Fibroblast of pulmonary artery (primary cell): ENCODE results near the gene PSTPIP2.

Experiments
- DNase-seq: peaks from one replicate; pipeline ENCODE4 v3.0.0-alpha.2; 2010; ENCODE audit warnings: low read depth
- H3K4me3 ChIP-seq: replicated peaks from 2 replicates; pipeline ENCODE4 v1.5.1; 2011; ENCODE audit warnings: low read depth, mild to moderate bottlenecking, control low read depth, low read length, moderate library complexity
- TF ChIP-seq, protein P1 (sequence below): IDR thresholded peaks from 2 replicates; pipeline ENCODE4 v1.5.1; 2011; ENCODE audit warnings: mild to moderate bottlenecking, control low read depth, low read length, inconsistent platforms; ENCODE audit errors: missing control alignments

Gene PSTPIP2

GRCh38 chr18:46037512-46038305 lies 34.4 kb downstream of the PSTPIP2 start:
- TF ChIP-seq, protein P1, sequence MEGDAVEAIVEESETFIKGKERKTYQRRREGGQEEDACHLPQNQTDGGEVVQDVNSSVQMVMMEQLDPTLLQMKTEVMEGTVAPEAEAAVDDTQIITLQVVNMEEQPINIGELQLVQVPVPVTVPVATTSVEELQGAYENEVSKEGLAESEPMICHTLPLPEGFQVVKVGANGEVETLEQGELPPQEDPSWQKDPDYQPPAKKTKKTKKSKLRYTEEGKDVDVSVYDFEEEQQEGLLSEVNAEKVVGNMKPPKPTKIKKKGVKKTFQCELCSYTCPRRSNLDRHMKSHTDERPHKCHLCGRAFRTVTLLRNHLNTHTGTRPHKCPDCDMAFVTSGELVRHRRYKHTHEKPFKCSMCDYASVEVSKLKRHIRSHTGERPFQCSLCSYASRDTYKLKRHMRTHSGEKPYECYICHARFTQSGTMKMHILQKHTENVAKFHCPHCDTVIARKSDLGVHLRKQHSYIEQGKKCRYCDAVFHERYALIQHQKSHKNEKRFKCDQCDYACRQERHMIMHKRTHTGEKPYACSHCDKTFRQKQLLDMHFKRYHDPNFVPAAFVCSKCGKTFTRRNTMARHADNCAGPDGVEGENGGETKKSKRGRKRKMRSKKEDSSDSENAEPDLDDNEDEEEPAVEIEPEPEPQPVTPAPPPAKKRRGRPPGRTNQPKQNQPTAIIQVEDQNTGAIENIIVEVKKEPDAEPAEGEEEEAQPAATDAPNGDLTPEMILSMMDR: no peak
- no peak for DNase-seq
- no peak overlapping the region for H3K4me3 ChIP-seq

- TF ChIP-seq, protein P1: no peak
- no peak overlapping the region for H3K4me3 ChIP-seq
- DNase-seq: peak; percentile 69
Measured at GRCh38 chr18:46035696-46036680, 36.1 kb downstream of the PSTPIP2 start.

DNA sequence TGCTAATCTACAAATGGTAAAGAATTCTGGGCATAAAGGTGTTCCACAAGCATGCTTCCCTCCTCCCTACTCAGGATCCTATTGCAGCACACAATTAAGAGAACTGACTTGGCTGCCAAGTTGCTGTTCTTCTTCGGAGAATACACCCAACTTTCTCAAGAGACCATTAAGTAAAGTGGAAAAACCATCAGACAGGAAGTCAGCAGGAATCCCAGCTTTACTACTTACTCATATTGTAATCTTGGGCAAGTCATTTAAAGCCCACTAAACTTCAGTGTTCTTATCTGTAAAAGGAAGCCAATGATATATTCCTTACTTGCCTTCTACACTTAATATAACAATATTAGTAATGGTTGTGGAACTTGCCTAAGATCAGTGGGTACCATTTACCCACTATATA lies 37.8 kb downstream of the PSTPIP2 start:
- DNase-seq: peak; percentile 74
- H3K4me3 ChIP-seq: no peak overlapping the region
- TF ChIP-seq, protein P1: no peak

GRCh38 chr18:46031741-46032140 lies 40.3 kb downstream of the PSTPIP2 start:
- DNase-seq: no peak
- no peak overlapping the region for H3K4me3 ChIP-seq
- TF ChIP-seq, protein P1: no peak

- H3K4me3 ChIP-seq: peak overlapping the region; percentile 56
- TF ChIP-seq, protein P1: no peak
- DNase-seq: no peak
Measured at GRCh38 chr18:46028536-46028891, 43.5 kb downstream of the PSTPIP2 start.

DNA sequence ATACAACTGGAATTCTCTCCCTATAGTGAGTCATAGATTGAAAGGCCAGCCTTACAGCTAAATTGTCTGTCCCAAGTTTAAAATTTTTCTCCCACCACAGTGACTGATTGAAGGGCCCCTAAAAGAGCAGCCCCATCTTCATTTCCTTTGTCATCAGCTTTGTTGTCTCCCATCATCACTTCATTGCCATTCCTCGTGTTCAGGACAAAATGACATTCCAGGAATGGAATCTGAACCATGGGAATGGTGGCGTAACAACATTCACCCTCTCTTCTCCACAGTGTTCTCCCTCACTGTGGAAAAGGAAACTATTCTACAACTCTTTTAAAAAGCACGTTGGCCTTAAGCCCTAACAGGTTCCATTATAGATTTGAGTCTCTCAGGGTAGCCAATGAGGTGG lies 52.1 kb downstream of the PSTPIP2 start:
- no peak overlapping the region for H3K4me3 ChIP-seq
- DNase-seq: peak; percentile 33
- TF ChIP-seq, protein P1: no peak
